ENCODE results near the gene ADNP. TPM values are rescaled to one million over a fixed set of nuclear protein-coding genes. Genes with fewer than 3 reads are reported as not detected.

ADNP gene
- total RNA-seq, 1 donor from 2014 or later = 60.2 TPM

GRCh38 chr20:50948132-50948785, 17.0 kb upstream of the ADNP start:
- TF ChIP-seq, protein P1, sequence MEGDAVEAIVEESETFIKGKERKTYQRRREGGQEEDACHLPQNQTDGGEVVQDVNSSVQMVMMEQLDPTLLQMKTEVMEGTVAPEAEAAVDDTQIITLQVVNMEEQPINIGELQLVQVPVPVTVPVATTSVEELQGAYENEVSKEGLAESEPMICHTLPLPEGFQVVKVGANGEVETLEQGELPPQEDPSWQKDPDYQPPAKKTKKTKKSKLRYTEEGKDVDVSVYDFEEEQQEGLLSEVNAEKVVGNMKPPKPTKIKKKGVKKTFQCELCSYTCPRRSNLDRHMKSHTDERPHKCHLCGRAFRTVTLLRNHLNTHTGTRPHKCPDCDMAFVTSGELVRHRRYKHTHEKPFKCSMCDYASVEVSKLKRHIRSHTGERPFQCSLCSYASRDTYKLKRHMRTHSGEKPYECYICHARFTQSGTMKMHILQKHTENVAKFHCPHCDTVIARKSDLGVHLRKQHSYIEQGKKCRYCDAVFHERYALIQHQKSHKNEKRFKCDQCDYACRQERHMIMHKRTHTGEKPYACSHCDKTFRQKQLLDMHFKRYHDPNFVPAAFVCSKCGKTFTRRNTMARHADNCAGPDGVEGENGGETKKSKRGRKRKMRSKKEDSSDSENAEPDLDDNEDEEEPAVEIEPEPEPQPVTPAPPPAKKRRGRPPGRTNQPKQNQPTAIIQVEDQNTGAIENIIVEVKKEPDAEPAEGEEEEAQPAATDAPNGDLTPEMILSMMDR (IDR thresholded peaks at IDR 0.05) = no peak
- Mint-ChIP-seq H3K36me3 (ENCODE audit: low read depth) (peaks cover 26% of the 10 kb centered on the region), H3K27ac (ENCODE audit: unreplicated experiment) (no peak overlapping the region)

DNA sequence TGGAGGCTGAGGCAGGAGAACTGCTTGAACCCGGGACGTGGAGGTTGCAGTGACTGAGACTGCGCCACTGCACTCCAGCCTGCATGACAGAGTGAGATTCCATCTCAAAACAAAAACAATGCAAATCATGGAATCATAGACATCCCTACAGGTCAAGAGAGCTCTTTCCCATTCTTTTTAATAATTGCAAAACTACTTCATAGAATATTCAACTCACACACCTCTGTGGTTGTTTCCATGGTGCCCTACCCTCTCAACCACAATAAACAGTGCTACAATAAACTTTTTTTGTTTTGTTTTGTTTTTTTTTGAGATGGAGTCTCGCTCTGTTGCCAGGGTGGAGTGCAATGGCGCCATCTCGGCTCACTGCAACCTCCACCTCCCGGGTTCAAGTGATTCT, 11.8 kb upstream of the ADNP start:
- DNase-seq (ENCODE audit: low spot score) = no peak
- TF ChIP-seq, protein P1 (IDR thresholded peaks at IDR 0.05) = no peak
- H3K27ac Mint-ChIP-seq (ENCODE audit: unreplicated experiment) = no peak overlapping the region
- H3K4me3 Mint-ChIP-seq (ENCODE audit: unreplicated experiment) = no peak overlapping the region
- no peaks in the 10 kb centered on the region for H3K4me1 Mint-ChIP-seq (ENCODE audit: low read depth)
- no peaks in the 10 kb centered on the region for H3K27me3 Mint-ChIP-seq (ENCODE audit: low read depth)
- peaks cover 27% of the 10 kb centered on the region for H3K36me3 Mint-ChIP-seq (ENCODE audit: low read depth)
- no peaks in the 10 kb centered on the region for H3K9me3 Mint-ChIP-seq (ENCODE audit: low read depth)

More at GRCh38 chr20:50948132-50948785, 17.0 kb upstream of the ADNP start:
- no peaks in the 10 kb centered on the region for H3K27me3 Mint-ChIP-seq (ENCODE audit: low read depth)
- H3K4me3 Mint-ChIP-seq (ENCODE audit: unreplicated experiment) = no peak overlapping the region
- no peaks in the 10 kb centered on the region for H3K4me1 Mint-ChIP-seq (ENCODE audit: low read depth)
- no peak for DNase-seq (ENCODE audit: low spot score)
- no peaks in the 10 kb centered on the region for H3K9me3 Mint-ChIP-seq (ENCODE audit: low read depth)

DNA sequence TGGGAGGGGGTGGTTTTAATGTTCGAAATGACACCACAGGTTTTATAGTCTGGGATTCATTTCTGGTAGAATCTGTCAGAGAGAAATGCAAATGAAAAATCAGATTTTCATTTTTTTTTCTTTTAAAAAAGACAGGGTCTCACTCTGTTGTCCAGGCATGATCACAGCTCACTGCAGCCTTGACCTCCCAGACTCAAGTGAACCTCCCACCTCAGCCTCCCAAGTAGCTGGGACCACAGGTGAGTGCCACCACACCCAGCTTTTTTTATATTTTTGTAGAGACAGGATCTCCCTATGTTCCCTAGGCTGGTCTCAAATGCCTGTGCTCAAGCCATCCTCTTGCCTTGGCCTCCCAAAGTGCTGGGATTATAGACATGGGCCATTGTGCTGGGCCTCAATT, 2.4 kb upstream of the ADNP start:
- no peak overlapping the region for H3K4me3 Mint-ChIP-seq (ENCODE audit: unreplicated experiment)

GRCh38 chr20:50932691-50933280, 1.5 kb upstream of the ADNP start:
- Mint-ChIP-seq H3K36me3 (ENCODE audit: low read depth) (peaks cover 8% of the 10 kb centered on the region), H3K27ac (ENCODE audit: unreplicated experiment) (peak overlapping the region; percentile 66), H3K4me3 (ENCODE audit: unreplicated experiment) (no peak overlapping the region), H3K27me3 (ENCODE audit: low read depth) (no peaks in the 10 kb centered on the region), H3K4me1 (ENCODE audit: low read depth) (peaks cover 29% of the 10 kb centered on the region), H3K9me3 (ENCODE audit: low read depth) (no peaks in the 10 kb centered on the region)
- TF ChIP-seq, protein P1 (IDR thresholded peaks at IDR 0.05) = no peak
- no peak for DNase-seq (ENCODE audit: low spot score)

More for the DNA sequence above, 2.4 kb upstream of the ADNP start:
- TF ChIP-seq, protein P1 (IDR thresholded peaks at IDR 0.05) = no peak
- peaks cover 9% of the 10 kb centered on the region for H3K36me3 Mint-ChIP-seq (ENCODE audit: low read depth)
- H3K4me1 Mint-ChIP-seq (ENCODE audit: low read depth) = peaks cover 21% of the 10 kb centered on the region
- H3K27ac Mint-ChIP-seq (ENCODE audit: unreplicated experiment) = peak overlapping the region; percentile 66
- no peaks in the 10 kb centered on the region for H3K27me3 Mint-ChIP-seq (ENCODE audit: low read depth)
- no peaks in the 10 kb centered on the region for H3K9me3 Mint-ChIP-seq (ENCODE audit: low read depth)
- no peak for DNase-seq (ENCODE audit: low spot score)

- TF ChIP-seq, protein P1 (IDR thresholded peaks at IDR 0.05) = no peak
- Mint-ChIP-seq H3K27ac (ENCODE audit: unreplicated experiment) (peak overlapping the region; percentile 77), H3K27me3 (ENCODE audit: low read depth) (no peaks in the 10 kb centered on the region), H3K4me3 (ENCODE audit: unreplicated experiment) (peak overlapping the region; percentile 76), H3K36me3 (ENCODE audit: low read depth) (peaks cover 8% of the 10 kb centered on the region), H3K4me1 (ENCODE audit: low read depth) (peaks cover 37% of the 10 kb centered on the region), H3K9me3 (ENCODE audit: low read depth) (no peaks in the 10 kb centered on the region)
- no peak for DNase-seq (ENCODE audit: low spot score)
Measured at GRCh38 chr20:50932016-50932485, 814 bp upstream of the ADNP start.

Measured in chondrocyte (in vitro differentiated cells).